GM19193 (cell line): ENCODE results near the gene COX6A2.

ENCODE experiments used
- POLR2A ChIP-seq: IDR thresholded peaks from 4 replicates; pipeline ENCODE4 v1.6.1; 2011; ENCODE audit not compliant: insufficient read depth, insufficient read length; ENCODE audit errors: extremely low read depth

COX6A2 gene

DNA sequence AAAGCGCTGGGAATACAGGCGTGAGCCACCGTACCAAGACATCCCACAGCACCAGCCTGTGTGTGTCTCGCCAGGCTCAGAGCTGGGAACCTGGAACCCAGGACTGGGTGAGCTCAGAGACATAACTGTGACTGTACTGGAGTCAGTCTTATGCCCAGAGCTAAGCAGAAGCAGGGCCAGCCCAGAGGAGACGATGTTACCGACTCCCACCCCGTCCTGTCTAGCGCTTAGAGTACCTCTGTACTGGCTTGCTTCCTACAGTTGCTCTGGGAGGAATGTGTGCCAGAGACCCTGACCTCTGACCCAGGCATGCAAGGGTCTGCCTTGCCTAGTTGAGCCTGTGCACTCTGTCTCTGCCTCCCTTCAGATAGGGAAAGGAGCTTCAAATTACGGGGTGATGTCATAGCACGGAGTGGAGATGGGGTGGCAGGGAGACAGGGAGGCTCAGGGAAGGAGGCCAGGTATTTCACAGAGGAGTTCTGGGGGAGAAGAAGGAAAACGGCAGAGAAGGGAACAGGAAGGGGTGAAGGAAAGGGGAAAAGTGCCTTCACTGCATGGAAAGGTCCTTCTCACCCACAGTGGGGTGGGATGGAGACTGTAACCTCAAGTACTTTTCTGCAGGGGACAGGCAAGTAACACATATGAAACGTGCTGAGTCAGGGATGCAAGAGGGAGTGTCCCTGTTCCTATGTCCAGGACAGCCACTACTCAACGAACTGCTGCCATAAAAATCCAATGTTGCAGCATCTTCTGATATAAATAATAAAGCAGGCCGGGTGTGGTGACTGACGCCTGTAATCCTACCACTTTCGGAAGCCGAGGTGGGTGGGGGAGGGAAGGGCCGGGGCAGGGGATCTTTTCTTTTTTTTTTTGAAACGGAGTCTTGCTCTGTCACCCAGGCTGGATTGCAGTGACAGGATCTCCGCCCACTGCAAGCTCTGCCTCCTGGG lies 25.4 kb upstream of the COX6A2 start:
- TF ChIP-seq POLR2A, result no peak

DNA sequence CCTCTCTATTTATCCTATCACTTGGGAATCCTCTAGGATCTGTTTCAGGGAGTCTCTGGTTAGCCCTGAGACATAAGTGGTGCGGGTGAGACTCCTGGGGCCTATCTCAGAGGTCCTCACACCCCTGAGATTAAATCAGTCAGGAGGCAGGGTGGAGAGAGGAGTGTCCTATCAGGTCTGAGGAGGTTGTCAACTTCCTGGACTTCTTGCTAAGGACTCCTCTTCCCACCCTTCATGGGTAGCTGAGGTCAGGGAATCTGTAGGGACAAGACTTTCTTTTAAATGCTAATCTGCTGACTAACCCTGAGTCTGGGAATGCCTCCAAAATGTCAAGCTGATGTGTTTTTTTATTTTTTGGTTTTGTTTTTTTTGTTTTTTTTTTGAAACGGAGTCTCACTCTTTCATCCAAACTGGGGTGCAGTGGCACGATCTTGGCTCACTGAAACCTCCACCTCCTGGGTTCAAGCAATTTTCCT lies 24.5 kb upstream of the COX6A2 start:
- no peak for TF ChIP-seq POLR2A

DNA sequence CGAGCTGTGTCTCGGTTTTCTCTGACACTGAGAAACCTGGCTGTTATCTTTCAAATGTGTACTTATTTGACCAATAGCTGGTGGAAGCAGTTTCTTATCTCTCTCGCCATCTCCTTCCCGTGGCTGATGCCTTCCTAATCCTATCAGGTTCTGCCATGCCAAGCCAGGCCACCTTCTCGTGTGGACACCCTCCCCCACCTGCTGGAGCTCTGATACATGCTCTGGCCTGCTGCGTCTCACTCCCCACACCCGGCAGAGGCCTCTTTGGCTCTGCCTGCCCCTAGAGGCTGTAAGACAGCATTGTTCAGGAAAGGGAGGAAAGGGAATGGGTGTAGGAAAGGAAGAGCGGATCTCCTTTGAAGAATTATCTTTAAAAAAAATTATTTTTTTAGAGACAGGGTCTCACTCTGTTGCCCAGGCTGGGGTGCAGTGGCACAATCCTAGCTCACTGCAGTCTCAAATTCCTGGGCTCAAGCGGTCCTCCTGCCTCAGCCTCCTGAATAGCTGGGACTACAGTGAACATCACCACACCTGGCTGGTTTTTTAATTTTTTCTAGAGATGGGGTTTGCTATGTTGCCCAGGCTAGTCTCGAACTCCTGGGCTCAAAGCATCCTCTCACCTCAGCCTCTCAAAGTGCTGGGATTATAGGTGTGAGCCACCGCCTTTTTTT lies 23.7 kb upstream of the COX6A2 start:
- no peak for TF ChIP-seq POLR2A

DNA sequence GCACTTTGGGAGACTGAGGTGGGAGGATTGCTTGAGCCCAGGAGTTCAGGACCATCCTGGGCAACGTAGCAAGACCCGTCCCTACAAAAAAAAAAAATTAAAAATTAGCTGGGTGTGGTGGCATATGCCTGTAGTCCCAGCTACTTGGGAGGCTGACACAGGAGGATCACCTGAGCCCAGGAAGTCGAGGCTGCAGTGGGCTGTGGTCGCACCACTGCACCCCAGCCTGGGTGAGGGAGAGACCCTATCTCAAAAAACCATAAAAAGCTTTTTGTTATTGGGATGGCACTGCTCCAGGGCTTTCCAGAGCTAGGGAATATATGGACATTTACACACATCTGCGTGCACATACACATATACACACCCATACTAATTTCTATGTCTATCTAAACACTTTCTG lies 23.0 kb upstream of the COX6A2 start:
- no peak for TF ChIP-seq POLR2A

DNA sequence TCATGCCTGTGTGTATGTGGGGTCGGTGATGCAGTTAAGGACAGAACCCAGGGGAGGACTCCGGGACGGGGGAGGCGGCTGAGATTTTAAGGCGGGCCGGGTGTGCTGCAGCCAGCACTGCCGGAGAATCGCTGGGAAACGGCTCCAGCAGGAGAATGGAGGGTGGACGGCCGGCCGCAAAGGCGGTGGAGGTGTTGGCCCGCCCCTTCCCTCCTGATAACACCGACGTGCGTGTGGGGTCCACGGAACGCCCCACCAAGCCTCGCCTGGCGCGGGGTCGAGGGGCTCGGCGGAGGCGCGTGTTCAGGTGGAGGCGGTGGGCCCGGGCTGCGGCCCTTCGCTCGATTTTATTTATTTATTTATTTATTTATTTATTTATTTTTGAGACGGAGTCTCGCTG lies 13.8 kb upstream of the COX6A2 start:
- TF ChIP-seq POLR2A, result no peak

DNA sequence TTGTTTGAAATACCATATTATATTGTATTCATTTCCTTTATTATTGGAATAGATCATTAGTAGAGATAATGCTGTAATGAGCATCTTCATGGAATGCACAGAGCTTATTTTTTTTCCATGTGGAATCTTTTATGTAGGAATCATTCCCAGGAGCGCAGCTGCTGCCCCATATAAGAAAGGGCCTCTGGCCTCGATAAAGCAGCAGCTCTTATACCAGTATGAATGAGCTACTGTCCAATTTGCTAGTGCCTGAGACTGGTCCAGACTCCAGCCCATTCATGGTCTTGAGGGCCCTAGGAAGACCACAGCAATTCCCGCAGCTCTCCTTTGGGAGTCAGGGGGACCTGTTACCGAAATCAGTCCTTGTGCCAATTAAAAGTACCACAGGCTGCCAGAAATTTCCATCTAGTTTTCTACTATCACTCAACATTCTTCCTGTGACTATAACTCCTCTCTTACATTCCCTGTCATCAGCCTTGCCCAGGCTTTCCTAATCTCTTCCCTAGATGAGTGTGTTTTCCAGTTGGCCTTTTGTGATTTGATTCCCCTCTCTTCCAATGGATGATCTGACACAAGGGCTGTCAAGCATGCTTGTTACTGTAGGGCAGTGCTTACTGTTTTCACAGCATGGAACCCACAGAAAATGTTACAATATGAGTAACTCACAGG lies 12.5 kb upstream of the COX6A2 start:
- no peak for TF ChIP-seq POLR2A

DNA sequence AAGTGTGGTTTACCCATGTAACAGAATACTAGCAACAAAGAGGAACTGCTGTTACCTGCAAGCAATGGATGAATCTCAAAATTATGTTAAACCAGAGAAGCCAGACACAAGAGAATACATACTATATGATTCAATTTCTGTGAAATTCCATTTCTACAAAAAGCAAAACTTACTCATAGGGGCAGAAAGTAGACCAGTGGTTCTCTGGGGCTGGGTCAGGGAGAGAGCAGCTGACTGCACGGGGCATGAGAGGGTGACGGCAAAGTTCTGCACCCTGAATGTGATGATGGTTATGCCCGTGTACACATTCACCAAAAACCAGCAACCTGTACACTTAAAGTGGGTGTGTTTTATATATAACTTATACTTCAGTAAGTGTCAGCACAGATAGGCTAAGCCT lies 11.4 kb upstream of the COX6A2 start:
- TF ChIP-seq POLR2A, result no peak

DNA sequence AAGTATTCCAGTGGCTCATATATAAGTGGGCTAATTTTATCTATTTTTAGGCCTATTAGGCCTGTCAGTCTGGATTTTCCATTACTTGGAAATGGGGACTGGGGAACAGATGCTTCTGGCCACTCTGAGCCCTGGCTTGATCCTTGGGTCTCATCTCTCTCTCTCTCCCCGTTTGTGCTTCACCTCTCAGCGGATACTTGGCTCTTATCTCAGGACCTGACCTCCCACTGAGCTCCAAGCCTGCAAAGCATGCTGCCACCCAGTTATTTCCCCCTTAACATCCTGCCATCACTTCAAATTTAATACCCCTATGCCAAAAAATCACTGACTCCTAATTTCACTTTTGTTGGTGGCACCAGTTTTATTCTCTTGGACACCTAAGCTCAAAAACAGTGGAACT lies 10.3 kb upstream of the COX6A2 start:
- no peak for TF ChIP-seq POLR2A

DNA sequence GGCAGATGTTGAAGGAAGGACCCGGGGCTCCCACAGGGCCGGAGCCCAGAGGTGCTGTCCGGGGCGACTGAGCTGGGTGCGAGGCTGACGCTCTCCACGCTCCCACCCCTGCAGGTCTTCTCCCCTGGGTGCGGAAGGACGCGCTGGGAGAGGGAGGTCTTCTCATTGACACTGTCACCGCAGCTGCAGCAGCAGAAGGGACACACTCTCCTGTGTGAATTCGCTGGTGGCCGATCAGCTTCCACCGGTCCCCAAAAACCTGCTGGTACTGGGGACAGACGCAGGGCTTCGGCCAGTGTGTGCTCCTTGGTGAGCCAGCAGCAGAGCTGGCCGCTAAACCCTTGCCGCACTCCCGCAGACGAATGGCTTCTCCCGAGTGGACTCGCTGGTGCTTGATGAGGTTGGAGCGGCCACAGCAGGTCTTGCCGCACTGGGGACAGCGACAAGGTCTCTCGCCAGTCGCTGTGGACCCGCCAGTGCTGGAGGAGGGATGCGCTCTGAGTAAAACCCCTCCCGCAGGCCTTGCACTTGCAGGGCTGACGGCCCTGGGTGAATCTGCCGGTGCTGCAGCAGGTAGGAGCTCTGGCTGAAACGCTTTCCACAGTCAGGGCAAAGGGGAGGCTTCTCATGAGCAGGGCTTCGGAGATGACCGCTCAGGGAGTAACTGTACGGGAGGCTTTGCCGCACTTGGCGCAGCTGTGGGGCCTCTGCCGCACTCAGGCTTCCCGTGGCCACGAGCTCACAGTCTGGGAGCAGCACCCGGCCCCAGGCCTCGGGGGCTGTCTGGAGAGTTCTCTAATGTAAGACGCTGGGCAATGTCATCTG lies 8.3 kb upstream of the COX6A2 start:
- no peak for TF ChIP-seq POLR2A

DNA sequence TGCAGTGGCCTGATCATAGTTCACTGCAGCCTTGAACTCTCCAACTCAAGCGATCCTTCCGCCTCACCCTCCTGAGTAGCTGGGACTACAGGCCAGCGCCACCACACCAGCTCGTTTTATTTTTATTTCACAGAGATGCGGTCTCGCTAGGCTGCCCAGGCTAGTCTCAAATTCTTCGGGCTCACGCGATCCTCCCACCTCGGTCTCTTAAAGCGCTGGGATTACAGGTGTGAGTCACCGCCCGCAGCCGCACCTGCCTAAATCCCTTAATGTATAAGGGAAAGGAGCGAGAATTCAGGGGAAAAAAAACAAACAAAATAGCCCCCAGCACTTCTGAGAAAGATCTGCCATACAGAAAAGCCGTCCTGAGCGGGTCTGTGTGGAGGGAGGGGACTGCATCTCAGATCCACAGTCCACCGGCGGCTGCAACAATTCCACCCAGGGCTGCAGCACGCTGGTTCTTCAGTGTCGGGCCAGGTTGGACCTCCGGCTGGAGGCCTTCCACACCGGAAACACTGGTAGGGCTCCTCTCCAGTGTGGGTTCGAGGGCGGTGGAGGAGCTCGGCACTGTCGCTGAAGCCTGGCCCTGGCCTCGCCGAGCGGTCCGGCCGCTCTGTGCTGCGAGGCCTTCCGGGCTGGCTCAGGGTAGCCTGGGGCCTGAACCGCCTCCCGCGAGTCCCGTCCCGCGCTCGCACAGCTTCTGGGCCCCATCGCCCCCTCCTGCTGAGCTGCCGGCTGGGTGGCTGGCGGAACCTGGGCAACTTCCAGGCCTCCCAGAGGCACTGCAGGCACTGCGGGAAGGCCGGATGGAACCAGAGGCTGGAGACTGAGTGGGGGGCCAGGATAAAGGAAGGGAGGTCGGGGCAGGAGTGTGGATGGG lies 7.4 kb upstream of the COX6A2 start:
- no peak for TF ChIP-seq POLR2A

DNA sequence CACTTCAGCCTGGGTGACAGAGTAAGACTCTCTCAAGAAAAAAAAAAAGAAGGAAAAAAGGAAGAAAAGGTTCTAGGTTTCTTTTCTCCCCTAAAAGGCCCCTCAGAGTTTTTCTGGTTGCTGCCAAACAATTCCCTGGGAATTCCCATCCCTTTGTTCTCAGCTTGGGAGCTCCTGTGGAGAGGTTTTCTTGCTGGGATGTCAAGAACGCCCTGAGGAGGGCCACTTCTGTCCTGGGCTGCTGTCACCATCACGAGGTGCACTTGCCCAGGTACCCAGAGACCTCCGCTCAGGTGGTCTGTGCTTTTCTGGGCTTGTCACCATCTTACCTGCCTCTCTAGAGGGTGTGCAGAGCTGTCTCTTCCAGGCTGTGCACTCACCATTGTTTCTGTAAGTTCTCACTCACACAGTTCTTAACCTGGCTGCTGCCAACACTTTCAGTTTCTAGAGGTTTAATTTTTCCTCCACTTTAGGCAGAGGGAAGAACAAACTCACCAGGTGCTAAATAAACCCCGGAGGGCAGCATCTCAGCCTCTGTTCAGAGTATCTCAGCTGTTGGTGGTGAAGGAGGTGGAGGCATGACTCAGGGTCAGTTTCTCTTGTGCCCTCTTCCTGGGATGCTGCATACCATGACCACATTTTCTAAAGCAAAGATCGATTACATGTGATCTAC lies 2.4 kb upstream of the COX6A2 start:
- no peak for TF ChIP-seq POLR2A

DNA sequence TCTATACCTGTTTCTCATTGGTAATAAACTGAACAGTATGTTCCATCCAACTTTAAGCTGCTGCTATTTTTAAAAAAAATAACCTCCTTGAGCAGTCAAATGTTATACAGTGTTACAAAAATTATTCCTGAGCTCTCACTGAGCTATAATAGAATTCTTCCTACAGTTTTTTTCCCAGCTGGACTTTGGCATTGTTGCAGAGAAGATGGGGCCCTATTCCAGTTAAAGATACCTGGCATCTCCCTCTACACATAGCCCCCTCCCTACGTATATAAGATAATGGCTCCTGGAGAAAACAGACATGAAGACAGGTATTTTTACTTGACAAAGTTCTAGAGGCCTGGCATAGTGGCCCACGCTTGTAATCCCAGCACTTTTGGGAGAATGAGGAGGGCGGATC lies 1.6 kb upstream of the COX6A2 start:
- TF ChIP-seq POLR2A, result no peak

DNA sequence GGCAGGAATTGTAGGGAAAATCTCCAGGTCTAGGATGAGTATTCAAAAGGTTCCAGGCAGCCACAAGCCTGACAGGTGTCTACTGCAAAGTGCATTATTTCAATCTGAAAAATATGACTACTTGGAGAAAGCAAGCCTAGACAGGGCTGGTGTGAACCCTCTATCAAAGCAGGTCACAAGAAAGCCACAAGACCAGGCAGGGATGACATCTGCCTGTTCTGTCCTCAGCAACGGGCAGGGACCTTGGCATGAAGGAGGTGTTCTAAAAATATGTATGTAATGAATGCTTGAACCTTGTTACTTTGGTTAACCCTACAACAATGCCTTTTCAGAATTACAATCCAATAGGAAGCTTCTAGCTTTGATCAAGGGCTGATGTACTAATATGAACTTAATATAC lies 1.2 kb upstream of the COX6A2 start:
- no peak for TF ChIP-seq POLR2A
